GM12801 (cell line): ENCODE measurements around the gene MPP1.

ENCODE experiments used
- TF ChIP-seq, protein P1 (sequence below): IDR thresholded peaks from one replicate; pipeline ENCODE4 v1.5.1; 2011; ENCODE audit warnings: control low read depth; ENCODE audit not compliant: insufficient read length; ENCODE audit errors: extremely low read depth

MPP1 gene

DNA sequence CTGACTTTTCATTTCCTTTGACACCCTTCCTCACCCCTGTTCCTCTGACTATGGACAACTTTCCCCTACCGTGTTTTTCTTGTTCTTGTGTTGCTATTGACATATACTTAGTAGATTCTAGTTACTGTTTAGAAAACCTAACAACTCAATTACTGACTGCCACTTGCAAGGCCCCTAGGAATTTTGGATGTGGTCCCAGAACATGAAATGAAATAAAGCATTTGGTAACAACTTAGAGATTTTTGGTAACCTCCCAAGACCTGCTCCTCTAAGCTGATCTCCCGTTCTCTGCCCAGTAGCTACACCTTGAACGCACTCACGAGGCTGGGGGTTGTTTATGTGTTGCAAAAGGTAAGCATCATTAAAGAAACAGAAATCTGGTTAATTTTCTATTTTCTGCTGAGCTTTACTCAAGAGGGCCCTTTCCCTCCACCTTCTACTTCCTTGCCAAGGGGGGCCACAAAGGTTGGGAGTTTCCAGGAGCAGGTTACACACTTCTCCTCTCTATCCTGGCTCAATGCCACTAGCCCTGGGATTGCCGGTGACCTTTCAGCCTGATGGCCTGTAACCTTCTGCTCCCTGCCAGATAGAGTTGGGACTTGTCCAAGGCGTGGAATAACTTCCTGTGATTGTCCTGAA lies 74.9 kb downstream of the MPP1 start:
- TF ChIP-seq, protein P1, sequence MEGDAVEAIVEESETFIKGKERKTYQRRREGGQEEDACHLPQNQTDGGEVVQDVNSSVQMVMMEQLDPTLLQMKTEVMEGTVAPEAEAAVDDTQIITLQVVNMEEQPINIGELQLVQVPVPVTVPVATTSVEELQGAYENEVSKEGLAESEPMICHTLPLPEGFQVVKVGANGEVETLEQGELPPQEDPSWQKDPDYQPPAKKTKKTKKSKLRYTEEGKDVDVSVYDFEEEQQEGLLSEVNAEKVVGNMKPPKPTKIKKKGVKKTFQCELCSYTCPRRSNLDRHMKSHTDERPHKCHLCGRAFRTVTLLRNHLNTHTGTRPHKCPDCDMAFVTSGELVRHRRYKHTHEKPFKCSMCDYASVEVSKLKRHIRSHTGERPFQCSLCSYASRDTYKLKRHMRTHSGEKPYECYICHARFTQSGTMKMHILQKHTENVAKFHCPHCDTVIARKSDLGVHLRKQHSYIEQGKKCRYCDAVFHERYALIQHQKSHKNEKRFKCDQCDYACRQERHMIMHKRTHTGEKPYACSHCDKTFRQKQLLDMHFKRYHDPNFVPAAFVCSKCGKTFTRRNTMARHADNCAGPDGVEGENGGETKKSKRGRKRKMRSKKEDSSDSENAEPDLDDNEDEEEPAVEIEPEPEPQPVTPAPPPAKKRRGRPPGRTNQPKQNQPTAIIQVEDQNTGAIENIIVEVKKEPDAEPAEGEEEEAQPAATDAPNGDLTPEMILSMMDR = no peak

GRCh38 chrX:154729439-154729838 lies 75.8 kb downstream of the MPP1 start:
- TF ChIP-seq, protein P1 = no peak
